OCI-LY1 (cell line): ENCODE data around the gene S100PBP.

ENCODE experiments used
- H2AFZ ChIP-seq: fragments of 200-600 bp; sonication (generic), shearing (Covaris generic); 2 replicates; pipeline ENCODE4 v1.6.0; 2014; ENCODE audit warnings: antibody characterized with exemption, mild to moderate bottlenecking, low read length
- H3F3A ChIP-seq: fragments of 200-600 bp; sonication (generic), shearing (Covaris generic); 2 replicates; pipeline ENCODE4 v1.6.0; 2014; ENCODE audit warnings: mild to moderate bottlenecking, antibody characterized with exemption, low read length, moderate library complexity; ENCODE audit not compliant: insufficient read depth
- H3K27ac ChIP-seq: fragments of 200-600 bp; sonication (generic); 2 replicates; pipeline ENCODE4 v1.5.1; 2014; ENCODE audit warnings: low read length, mixed run types, mild to moderate bottlenecking, low read depth; ENCODE audit not compliant: poor library complexity, severe bottlenecking
- H3K27me3 ChIP-seq: fragments of 200-600 bp; sonication (generic); 2 replicates; pipeline ENCODE4 v1.6.0; 2014; ENCODE audit warnings: antibody characterized with exemption, mild to moderate bottlenecking, low read length, moderate library complexity; ENCODE audit not compliant: insufficient read depth
- H3K36me3 ChIP-seq: fragments of 200-600 bp; sonication (generic); 2 replicates; pipeline ENCODE4 v1.6.1; 2014; ENCODE audit warnings: mild to moderate bottlenecking, antibody characterized with exemption, low read length, moderate library complexity, mixed read lengths; ENCODE audit not compliant: insufficient read depth
- H3K4me1 ChIP-seq: fragments of 200-600 bp; sonication (generic); 2 replicates; pipeline ENCODE4 v1.5.1; 2014; ENCODE audit warnings: mild to moderate bottlenecking, low read length, moderate library complexity; ENCODE audit not compliant: insufficient read depth, severe bottlenecking
- H3K4me2 ChIP-seq: fragments of 200-600 bp; sonication (generic), shearing (Covaris generic); 2 replicates; pipeline ENCODE4 v1.6.1; 2014; ENCODE audit warnings: low read length
- H3K4me3 ChIP-seq: fragments of 200-600 bp; sonication (generic); 2 replicates; pipeline ENCODE4 v1.5.1; 2014; ENCODE audit warnings: low read length, low read depth, mild to moderate bottlenecking, mixed read lengths; ENCODE audit not compliant: poor library complexity, severe bottlenecking
- H3K79me2 ChIP-seq: fragments of 200-600 bp; shearing (Covaris generic); 2 replicates; pipeline ENCODE4 v1.6.1; 2016; ENCODE audit warnings: mixed run types, low read length, mixed read lengths; ENCODE audit not compliant: insufficient read depth
- H3K9ac ChIP-seq: fragments of 200-600 bp; sonication (generic), shearing (Covaris generic); 2 replicates; pipeline ENCODE4 v1.6.1; 2014; ENCODE audit warnings: mild to moderate bottlenecking, low read length, mixed read lengths
- H3K9me2 ChIP-seq: fragments of 200-600 bp; sonication (generic), shearing (Covaris generic); 2 replicates; pipeline ENCODE4 v1.6.1; 2014; ENCODE audit warnings: low read depth, mild to moderate bottlenecking, low read length, mixed read lengths
- H3K9me3 ChIP-seq: fragments of 200-600 bp; shearing (Covaris generic); 2 replicates; pipeline ENCODE4 v1.6.1; 2014; ENCODE audit warnings: low read length, mixed read lengths
- H4K20me1 ChIP-seq: fragments of 200-600 bp; sonication (generic), shearing (Covaris generic); 2 replicates; pipeline ENCODE4 v1.6.0; 2016; ENCODE audit warnings: mild to moderate bottlenecking, low read length; ENCODE audit not compliant: insufficient read depth
- CTCF ChIP-seq: fragments of 200-600 bp; sonication (generic), shearing (Covaris generic); IDR thresholded peaks from 2 replicates; pipeline ENCODE4 v1.5.1; 2017; ENCODE audit warnings: mild to moderate bottlenecking, antibody characterized with exemption, low read length, moderate library complexity, mixed read lengths
- EZH2 ChIP-seq: fragments of 200-600 bp; sonication (generic), shearing (Covaris generic); IDR thresholded peaks from 2 replicates; pipeline ENCODE4 v1.8.0; 2017; ENCODE audit warnings: borderline replicate concordance, mixed run types, mild to moderate bottlenecking, antibody characterized with exemption, low read length, moderate library complexity, mixed read lengths

Gene S100PBP

GRCh38 chr1:32867671-32868070 lies 50.2 kb downstream of the S100PBP start:
- H3K9me2 ChIP-seq, result no peaks in the 10 kb centered on the region
- H3K27ac ChIP-seq, result no peak overlapping the region
- TF ChIP-seq CTCF (no peak), EZH2 (no peak)
- no peak overlapping the region for H3K4me3 ChIP-seq
- H3K36me3 ChIP-seq, result peaks cover 4% of the 10 kb centered on the region; the same call in 1 of the 2 replicates
- no peak overlapping the region for H3K9ac ChIP-seq
- no peaks in the 10 kb centered on the region for H3F3A ChIP-seq
- no peak overlapping the region for H2AFZ ChIP-seq
- H3K27me3 ChIP-seq, result no peaks in the 10 kb centered on the region
- no peaks in the 10 kb centered on the region for H3K79me2 ChIP-seq
- no peaks in the 10 kb centered on the region for H3K9me3 ChIP-seq
- no peak overlapping the region for H3K4me2 ChIP-seq
- peaks cover 6% of the 10 kb centered on the region for H3K4me1 ChIP-seq
- H4K20me1 ChIP-seq, result no peaks in the 10 kb centered on the region

GRCh38 chr1:32868085-32868484 lies 50.6 kb downstream of the S100PBP start:
- no peaks in the 10 kb centered on the region for H4K20me1 ChIP-seq
- no peaks in the 10 kb centered on the region for H3K27me3 ChIP-seq
- H3K4me3 ChIP-seq, result no peak overlapping the region
- no peaks in the 10 kb centered on the region for H3K79me2 ChIP-seq
- no peak overlapping the region for H2AFZ ChIP-seq
- TF ChIP-seq EZH2 (no peak), CTCF (no peak)
- H3K36me3 ChIP-seq, result peaks cover under 1% of the 10 kb centered on the region; the same call in 1 of the 2 replicates
- H3F3A ChIP-seq, result no peaks in the 10 kb centered on the region
- H3K9ac ChIP-seq, result no peak overlapping the region
- H3K4me2 ChIP-seq, result no peak overlapping the region
- peaks cover 7% of the 10 kb centered on the region for H3K4me1 ChIP-seq
- no peaks in the 10 kb centered on the region for H3K9me2 ChIP-seq
- no peaks in the 10 kb centered on the region for H3K9me3 ChIP-seq
- H3K27ac ChIP-seq, result no peak overlapping the region

- Histone ChIP-seq H3K27ac (no peak overlapping the region), H3K36me3 (no peaks in the 10 kb centered on the region), H3K9me3 (no peaks in the 10 kb centered on the region), H3K4me3 (no peak overlapping the region), H3K27me3 (no peaks in the 10 kb centered on the region), H2AFZ (no peak overlapping the region), H3K9ac (no peak overlapping the region), H3K4me1 (peaks cover 7% of the 10 kb centered on the region), H3K79me2 (no peaks in the 10 kb centered on the region), H3K4me2 (no peak overlapping the region), H4K20me1 (no peaks in the 10 kb centered on the region), H3K9me2 (no peaks in the 10 kb centered on the region), H3F3A (no peaks in the 10 kb centered on the region)
- no peak for TF ChIP-seq EZH2
- TF ChIP-seq CTCF, result no peak
Observed at GRCh38 chr1:32868806-32869455, 51.5 kb downstream of the S100PBP start.
